Stimulated activated CD8-positive, alpha-beta memory T cell treated with anti-CD3 and anti-CD28 coated beads, Interleukin-7, amount 100 ng/mL, for 1 hour (primary cell): ENCODE data around the gene ACSL4.

Experiments used
- DNase-seq, 2 donors: peaks; one replicate each; pipeline ENCODE4 v3.0.0-alpha.2; 2020; ENCODE audit warnings: low read depth in 2 of 2

The ACSL4 gene

GRCh38 chrX:109596015-109596414 lies 137.0 kb downstream of the ACSL4 start:
- DNase-seq, result no peak
